Adrenal gland (tissue), 5 donors: Measurements from ENCODE around the gene MRPS25.

Experiments
- POLR2A ChIP-seq, 2 donors: fragments of 450-650 bp; IDR thresholded peaks; one replicate each; pipeline ENCODE4 v1.6.1; 2017; ENCODE audit warnings: antibody characterized with exemption in 2 of 2, mild to moderate bottlenecking in 2 of 2, moderate library complexity in 1 of 2
- TF ChIP-seq, protein P1 (sequence below), 6 experiments: fragments of 450-650 bp in 4 of 6; fragments of 200-600 bp in 2 of 6; sonication (generic) in 1 of 6; IDR thresholded peaks; 1 replicate in 5 of 6; 2 replicates in 1 of 6; pipeline versions ENCODE4 v1.5.1 to v1.8.0; 2016 to 2021; ENCODE audit warnings: antibody characterized with exemption in 6 of 6, mild to moderate bottlenecking in 2 of 6, moderate library complexity in 1 of 6
- donor health status: DM: no; HTN: no; CAD: no.

DNA sequence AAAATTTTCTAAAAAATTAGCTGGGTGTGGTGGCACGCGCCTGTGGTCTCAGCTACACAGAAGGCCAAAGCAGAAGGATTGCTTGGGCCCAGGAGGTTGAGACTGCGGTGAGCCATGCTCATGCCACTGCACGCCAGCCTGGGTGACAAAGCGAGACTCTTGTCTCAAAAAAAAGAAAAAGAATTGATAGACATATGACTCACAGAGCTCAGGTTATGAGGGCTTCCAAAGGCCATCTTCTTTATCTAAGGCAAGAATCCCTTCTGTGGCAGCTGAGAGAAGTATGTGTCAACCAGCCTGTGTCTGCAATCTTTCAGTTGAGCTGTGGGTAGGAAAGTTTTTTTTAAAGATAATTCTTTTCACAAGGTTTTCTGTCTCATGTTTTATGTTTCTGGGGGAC, 53.9 kb downstream of the MRPS25 start:
- TF ChIP-seq, protein P1, sequence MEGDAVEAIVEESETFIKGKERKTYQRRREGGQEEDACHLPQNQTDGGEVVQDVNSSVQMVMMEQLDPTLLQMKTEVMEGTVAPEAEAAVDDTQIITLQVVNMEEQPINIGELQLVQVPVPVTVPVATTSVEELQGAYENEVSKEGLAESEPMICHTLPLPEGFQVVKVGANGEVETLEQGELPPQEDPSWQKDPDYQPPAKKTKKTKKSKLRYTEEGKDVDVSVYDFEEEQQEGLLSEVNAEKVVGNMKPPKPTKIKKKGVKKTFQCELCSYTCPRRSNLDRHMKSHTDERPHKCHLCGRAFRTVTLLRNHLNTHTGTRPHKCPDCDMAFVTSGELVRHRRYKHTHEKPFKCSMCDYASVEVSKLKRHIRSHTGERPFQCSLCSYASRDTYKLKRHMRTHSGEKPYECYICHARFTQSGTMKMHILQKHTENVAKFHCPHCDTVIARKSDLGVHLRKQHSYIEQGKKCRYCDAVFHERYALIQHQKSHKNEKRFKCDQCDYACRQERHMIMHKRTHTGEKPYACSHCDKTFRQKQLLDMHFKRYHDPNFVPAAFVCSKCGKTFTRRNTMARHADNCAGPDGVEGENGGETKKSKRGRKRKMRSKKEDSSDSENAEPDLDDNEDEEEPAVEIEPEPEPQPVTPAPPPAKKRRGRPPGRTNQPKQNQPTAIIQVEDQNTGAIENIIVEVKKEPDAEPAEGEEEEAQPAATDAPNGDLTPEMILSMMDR (IDR thresholded peaks at IDR 0.05), result no peak
- no peak for TF ChIP-seq POLR2A (IDR thresholded peaks at IDR 0.05)
